Kidney tubule cell (primary cell): ENCODE data around the gene ZNF175.
"Not testable (repeated sequence)": the region's sequence is repeated elsewhere in the genome, so short reads cannot be mapped to it uniquely, and the experiment has no call there.

Source experiments
- DNase-seq: peaks from one replicate; pipeline ENCODE4 v3.0.0-alpha.2; 2018; ENCODE audit warnings: low spot score

ZNF175 gene

DNA sequence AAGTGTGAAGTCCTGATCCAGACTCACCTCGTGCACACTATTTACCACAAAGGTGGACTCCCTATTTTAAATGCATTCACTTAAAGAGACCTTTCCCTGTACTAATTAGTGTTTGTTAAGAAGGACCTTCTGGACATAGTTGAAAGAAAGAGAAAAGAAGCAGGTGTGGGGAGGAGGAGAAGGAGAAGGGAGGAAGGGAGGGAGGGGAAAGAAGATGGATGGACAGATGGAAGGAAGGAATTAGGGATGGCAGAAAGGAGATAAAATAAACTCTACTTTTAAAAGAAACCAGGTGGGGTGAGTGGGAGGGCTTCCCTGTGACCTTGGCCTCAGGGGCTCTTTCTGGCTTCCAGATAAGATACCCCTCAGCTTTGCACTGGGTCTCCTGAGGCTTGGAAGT is 21.4 kb downstream of the ZNF175 start:
- no peak for DNase-seq

DNA sequence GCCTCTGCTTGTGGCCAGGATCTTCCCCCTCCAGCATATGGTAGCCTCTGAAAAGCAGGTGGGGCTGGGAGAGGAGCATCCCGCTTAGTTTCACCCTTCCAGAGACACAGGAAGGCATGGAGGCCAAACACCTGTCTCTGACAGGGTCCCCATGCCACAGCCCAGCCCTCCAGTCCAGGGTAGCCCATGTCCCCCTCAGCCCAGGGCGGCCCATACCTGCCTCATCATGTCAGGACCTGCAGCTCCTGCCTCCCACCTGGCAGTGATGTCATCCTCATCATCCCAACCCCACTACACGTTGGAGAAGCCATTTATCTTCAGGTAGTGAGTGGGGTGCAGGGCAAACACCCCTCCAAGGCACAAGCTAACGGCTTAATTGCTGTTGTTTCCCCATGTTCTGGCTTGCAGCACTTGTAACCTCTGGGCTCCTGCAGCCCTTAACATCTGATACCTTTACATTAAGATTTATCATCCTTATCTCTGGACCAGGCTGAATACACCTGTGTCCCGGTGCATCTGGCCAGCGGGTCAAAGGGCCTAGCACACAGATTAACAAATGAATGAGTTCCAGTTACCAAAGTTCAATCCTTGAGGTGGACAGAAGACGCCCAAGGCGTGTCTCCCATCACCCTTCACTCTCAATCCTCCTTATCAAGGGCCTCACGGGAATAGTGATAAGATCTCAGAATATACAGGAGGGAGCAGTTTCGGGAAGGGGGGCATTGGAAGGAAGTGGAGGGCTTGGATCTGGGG is 22.2 kb downstream of the ZNF175 start:
- no peak for DNase-seq

- DNase-seq, result peak; percentile 97
Measured at GRCh38 chr19:51593969-51594773, 23.1 kb downstream of the ZNF175 start.

GRCh38 chr19:51594774-51595109 is 23.7 kb downstream of the ZNF175 start:
- DNase-seq, result no peak

DNA sequence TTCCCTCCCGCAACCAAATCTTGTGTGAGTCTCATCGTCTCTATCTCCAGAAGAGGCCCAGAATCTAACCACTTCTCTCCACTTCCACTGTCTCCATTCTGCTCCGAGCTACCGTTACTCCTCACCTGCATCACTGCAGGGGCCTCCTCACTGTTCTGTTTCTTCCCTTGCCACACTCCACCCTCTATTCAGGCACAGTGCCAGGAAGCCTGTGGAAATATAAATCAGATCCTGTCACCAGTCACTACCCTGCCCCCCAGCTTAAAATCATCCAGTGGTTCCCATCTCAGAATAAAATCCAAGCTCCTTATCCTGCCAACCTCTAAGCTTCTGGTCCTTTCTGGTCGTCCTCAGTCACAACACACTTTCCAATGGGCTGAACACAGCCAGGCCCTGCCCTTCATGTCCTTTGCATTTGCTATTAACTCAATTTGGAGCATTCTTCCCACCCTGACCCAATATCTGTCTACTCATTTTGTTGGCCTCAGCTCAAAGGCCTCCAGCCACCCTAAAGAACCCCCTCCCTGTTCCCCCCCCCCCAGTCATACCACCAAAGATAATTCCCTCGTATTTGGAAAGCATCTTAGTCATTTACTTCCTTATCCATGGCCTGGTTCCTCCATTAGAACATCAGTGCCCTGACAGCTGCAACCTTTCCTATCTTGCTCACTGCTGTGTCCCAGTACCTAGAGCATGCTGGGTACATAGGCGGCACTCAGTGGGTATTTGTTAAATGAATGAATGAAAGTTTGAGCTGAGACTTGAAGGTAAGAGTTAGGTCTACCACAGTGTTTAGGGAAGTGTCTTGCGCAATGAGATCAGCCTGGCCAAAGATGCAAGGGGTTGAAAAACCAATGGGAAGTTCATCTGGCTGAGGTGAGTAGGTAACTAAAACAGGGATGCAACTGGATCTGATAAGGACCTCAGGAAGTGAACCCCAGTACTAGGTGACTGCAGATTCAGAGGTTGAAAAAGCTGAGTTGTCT is 24.4 kb downstream of the ZNF175 start:
- no peak for DNase-seq

DNA sequence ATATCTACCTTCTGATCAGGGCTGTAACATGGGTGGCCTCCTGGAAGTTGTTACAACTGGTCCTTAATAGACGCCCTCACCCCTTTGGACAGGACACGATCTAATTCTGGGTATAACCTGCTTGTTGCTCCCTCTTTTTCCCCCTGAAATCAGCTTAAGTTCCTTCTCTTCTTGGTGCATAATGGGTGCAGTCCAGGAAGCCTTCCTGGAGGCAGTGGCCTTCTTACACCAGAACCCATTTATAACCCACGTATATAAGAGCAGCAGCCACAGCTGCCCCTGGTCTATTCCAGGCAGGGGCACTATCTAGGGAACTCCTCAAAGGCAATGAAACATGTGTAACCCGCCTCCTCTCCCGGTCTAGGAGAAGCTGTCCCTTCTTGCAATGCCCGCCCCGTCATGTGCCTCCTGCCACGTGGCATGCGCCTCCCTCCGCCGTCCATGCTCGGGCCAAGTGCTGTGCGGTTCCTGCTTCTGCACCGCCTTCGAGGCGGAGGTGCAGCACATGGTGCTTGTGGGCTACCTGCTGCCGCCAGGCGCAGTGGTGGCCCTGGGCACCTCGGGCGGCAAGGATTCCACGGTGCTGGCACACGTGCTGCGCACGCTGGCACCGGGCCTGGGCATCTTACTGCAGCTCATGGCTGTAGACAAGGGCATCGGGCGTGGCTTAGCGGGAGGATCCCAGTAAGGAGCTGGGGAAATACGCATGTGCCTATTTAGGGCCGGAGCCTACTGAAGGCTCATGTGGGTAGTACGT is 27.3 kb downstream of the ZNF175 start:
- DNase-seq, result no peak

DNA sequence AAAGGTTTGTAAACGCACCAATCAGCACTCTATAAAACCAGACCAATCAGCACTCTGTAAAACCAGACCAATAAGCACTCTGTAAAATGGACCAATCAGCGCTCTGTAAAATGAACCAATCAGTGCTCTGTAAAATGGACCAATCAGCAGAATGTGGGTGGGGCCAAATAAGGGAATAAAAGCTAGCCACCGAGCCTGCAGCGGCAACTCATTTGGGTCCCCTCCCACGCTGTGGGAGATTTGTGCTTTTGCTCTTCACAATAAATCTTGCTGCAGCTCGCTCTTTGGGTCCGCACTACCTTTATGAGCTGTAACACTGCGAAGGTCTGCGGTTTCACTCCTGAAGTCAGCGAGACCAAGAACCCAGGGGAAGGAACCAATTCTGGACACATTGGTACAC is 28.0 kb downstream of the ZNF175 start:
- no peak for DNase-seq

DNA sequence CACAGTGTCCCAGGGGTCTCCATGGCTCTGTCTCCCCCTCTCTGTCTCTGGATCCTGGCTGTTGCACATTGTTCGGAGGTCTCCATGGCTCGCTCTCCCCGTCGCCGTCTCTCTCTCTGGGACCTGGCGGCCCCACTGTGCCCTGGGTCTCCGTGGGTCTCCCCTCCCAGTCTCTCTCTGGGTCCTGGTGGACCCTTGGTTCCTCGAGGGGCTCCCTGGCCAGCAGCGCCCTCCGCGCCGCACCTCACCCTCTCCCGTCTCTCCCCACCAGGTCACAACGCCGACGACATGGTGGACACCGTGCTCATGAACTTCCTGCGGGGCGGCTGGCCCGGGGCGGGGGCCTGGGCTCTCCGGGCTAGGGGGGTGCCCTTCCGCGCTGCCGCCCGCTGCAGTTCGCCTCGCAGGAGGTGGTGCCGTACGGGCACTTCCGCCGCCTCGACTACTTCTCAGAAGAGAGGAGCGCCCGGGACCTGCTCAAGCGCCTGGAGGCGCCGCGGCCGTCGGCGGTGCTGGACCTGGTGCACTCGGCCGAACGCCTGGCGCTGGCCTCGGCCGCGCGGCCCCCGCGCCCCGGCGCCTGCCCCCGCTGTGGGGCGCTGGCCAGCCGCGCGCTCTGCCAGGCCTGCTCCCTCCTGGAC is 30.0 kb downstream of the ZNF175 start:
- DNase-seq, result no peak

DNA sequence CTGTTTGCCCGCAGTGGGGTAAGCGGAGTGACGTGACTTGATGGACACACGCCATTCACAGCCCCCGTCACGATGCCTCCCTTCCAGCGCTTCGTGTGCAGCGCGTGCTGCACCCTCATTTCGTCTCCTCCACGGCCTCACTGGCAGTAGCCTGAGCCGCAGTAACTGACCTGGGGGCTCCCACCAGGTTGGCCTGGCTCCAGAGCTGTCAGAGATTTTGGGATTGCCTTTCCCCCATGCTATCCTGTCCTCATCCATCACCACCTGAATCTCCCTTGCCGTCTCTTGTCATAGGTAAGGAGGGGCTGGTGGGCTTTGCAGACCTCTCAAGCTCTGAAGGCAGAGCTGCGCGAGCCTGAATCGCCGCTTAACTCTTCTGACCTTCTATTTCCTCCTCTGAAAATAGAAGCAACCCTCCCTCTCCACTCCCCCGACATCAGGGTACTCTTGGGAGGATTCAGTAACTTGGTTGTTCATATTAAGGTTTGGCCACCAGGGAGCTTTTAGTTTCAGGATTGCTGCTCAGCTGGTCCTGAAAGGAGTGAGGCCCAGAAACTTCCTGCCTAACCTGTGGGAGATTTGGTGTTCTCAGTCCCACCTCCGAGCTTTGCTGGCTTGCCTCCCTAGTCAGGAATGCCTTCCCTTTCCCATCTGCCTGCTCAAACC is 31.2 kb downstream of the ZNF175 start:
- DNase-seq, result no peak

- no peak for DNase-seq
Measured at GRCh38 chr19:51607077-51607476, 36.0 kb downstream of the ZNF175 start.

DNA sequence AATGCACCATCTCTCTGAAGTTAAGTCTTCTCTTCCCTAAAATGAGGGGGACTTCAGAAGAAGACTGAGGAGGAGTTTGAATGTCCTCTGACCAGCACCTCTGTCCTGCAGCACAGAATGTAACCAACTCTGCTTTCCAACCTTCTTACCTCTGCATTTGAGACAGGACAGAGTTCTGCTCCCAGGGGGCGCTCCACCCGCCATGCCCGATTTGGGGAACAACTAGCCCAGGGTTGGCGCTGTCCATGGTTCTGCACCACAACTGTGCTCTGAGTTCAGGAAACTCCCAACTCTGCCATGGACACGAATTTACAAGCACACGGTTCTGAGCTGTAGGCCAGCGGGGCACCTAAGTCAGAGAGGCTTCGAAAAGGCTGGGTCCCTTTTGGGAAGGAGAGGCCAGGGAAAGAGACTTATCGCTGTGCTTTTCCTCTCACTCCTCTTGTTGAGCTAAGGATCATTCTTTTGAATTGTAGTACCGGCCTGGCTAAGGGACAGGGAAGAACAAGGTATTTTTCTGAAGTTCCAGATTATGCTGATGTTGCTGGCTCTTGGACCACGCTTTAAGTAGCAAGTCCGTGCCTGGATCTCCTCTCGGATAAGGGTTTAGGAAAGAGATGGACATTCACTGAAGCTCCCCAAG is 37.0 kb downstream of the ZNF175 start:
- DNase-seq, result peak; percentile 66

DNA sequence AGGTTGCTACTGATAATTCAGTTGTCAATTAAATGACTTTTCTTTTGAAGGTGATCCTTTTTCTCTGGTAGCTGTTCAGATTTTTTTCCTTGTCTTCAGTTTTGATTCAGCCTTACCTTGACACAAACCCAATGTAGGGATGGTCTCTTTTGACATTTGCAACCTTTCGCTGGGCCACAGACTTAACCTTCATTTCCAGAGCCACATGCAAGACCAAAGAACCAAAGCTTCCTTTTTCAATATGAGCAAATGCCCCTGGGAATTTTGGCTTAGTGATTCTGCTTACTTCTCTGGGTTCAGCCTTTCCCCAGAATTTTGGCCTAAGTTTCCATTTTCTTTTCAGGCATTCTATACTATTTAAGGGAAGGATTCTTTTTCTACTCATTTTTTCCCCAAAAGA is 39.5 kb downstream of the ZNF175 start:
- no peak for DNase-seq

DNA sequence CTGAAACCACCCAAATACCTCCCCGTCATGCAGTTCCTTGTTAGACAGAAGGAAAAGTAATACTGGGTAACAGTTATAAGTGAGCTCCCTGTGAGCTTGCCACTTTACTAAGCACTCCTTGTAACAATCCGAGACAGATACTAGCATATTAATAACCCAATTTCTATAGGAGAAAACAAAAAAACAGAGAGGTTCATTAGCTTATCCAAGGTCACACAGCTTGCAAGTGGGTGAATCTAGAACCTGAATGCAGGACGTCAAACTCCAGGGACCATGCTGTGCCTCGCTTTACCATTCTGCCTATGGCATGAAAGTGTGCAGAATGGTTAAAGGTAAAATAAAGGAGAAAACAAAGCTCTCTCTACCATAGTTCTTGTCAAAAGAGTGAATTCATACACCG is 43.7 kb downstream of the ZNF175 start:
- DNase-seq, result no peak

- DNase-seq, result no peak
Measured at GRCh38 chr19:51615991-51616390, 44.9 kb downstream of the ZNF175 start.

- no peak for DNase-seq
Measured at GRCh38 chr19:51621178-51621577, 50.1 kb downstream of the ZNF175 start.

- DNase-seq, result no peak
Measured at GRCh38 chr19:51626675-51627074, 55.6 kb downstream of the ZNF175 start.

DNA sequence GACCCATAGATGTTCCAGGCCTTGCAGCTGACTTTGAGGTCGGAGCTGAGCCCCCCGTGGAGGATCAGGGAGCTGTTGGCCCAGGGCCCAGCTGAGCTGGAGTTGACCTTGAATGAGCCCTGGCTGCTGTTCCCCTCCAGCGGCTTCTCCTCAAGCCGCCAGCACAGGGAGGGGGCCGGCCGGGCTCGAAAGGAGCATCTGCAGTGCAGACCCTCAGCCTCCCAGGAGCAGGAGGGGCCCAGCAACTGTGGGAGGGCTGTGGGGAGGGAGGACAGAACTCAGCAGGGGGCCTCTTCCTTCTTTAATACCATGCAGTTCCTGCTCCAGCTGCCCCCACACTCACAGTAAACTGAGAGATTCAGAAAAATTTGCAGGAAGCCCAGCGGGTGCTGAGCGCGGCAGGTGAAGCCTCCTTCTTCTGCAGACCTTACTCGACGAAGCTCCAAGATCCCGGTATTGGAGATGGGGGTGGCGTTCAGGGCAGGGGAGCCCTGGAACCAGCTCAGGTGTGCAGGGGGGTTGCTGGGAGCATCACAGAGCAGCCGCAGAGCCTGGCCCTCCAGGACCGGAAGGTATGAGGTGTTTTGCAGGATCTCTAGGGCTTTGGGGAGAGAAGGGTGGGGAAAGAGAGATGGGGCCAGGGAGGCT is 56.5 kb downstream of the ZNF175 start:
- no peak for DNase-seq

DNA sequence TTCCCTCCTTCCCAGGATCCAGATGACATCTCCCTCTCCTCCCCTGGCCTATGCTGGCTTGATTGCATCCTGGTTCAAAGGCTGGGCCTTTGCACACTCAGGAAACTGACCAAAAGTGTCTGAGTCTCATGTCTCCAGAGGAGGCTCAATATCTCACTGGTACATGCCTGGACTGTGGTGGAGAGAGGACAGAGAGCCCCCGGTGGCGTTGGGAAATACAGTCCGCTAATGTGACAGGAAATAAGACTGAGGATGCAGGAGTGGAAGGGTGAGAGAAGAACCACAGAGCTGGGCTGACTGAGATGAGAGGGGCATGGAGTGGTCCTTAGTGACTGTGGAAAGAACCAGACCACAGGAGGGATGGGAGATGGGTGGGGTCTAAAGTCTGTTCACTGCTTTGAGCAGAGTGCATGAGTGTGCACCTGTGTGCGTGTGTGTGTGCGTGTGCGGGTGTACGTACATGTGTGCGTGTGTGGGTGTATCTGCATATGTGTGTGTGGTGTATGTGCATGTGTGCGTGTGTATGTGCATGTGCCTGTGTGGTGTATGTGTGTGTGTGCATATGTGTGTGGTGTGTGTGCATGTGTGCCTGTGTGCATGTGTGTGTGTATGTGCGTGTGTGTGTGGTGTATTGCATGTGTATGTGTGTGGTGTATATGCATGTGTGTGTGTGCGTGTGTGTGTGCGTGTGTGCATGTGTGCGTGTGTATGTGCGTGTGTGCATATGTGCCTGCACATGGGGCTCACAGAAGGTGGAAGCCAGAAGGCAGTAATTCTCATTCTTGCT is 57.3 kb downstream of the ZNF175 start:
- no peak for DNase-seq

DNA sequence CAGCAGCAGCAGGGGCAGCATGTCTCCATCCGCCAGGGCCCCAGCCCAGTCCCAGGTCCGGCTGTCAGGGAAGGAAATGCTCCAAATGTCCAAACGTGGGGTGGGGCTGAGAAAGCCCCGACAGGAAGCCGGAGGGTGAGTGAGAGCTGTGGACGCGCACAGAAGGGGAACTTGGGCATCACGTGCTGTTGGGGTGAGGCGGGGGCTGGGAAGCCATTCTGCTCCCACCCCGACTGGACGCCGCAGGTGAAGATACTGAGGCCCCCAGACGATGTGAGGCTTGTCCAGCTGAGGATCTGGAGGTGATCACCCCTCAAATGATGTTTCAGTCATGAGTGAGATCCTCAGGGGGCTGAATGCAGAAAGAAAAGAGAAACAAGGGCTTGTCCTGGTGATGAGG is 59.2 kb downstream of the ZNF175 start, which contains the start of gene SIGLEC5:
TSS of gene SIGLEC5 (minus strand) at position 87 of the 400 bp plus-strand sequence. CDS start at position 21, 66 bp downstream.
- DNase-seq, result not testable (repeated sequence)
